SK-N-SH (cell line): Measurements from ENCODE around the gene FAM168A. TPM values are rescaled to one million over a fixed set of nuclear protein-coding genes. Genes with fewer than 3 reads are reported as not detected.

Experiments
- CTCF ChIA-PET: fragments of 300-600, 350-600 bp; formaldehyde crosslinking; extraction: SDS; loops from one replicate; lab custom pipeline; 2021; lab: Yijun Ruan, JAX
- POLR2A ChIA-PET: fragments of 350-600 bp; sonication (Branson Sonifier 250); formaldehyde crosslinking; extraction: SDS; loops from one replicate; lab custom pipeline; 2020; ENCODE audit warnings: antibody characterized with exemption, inconsistent platforms; lab: Yijun Ruan, JAX
- DNase-seq: peaks from one replicate; pipeline ENCODE4 v3.0.0; 2012
- H2AFZ ChIP-seq: fragments of 200-600 bp; sonication (generic); 2 replicates; pipeline ENCODE4 v1.8.1; 2016; ENCODE audit warnings: antibody characterized with exemption, mild to moderate bottlenecking, low read depth
- H3F3A ChIP-seq: fragments of 200-600 bp; sonication (generic); replicated peaks from 2 replicates; pipeline ENCODE3; 2016; ENCODE audit warnings: antibody characterized with exemption, mild to moderate bottlenecking; ENCODE audit not compliant: insufficient read depth
- H3K27ac ChIP-seq, 2 experiments: fragments of 200-500 bp in 1 of 2; fragments of 200-600 bp in 1 of 2; sonication (Bioruptor generic) in 1 of 2; sonication (generic), shearing (Covaris generic) in 1 of 2; 2 replicates each; pipeline versions ENCODE4 v1.5.1 to v1.6.1; 2014 to 2016; ENCODE audit warnings: low read depth in 2 of 2, inconsistent platforms in 1 of 2, low read length in 1 of 2, mild to moderate bottlenecking in 1 of 2, mixed read lengths in 1 of 2
- H3K27me3 ChIP-seq: fragments of 200-600 bp; sonication (generic), shearing (Covaris generic); 2 replicates; pipeline ENCODE4 v1.6.1; 2016; ENCODE audit warnings: mixed run types; ENCODE audit not compliant: insufficient read depth
- H3K36me3 ChIP-seq, 2 experiments: fragments of 200-500 bp in 1 of 2; fragments of 200-600 bp in 1 of 2; sonication (Bioruptor generic) in 1 of 2; sonication (generic) in 1 of 2; replicated peaks in 1 of 2; 2 replicates each; pipeline versions ENCODE3 to v1.5.1; 2014 to 2016; ENCODE audit warnings: low read length in 1 of 2, mild to moderate bottlenecking in 1 of 2; ENCODE audit not compliant: insufficient read depth in 2 of 2, control insufficient read depth in 1 of 2
- H3K4me1 ChIP-seq, 2 experiments: fragments of 200-500 bp in 1 of 2; fragments of 200-600 bp in 1 of 2; sonication (Bioruptor generic) in 1 of 2; sonication (generic), shearing (Covaris generic) in 1 of 2; 2 replicates each; pipeline versions ENCODE4 v1.5.1 to v1.6.1; 2014 to 2016; ENCODE audit warnings: low read depth in 1 of 2, low read length in 1 of 2, mixed run types in 1 of 2; ENCODE audit not compliant: insufficient read depth in 2 of 2, control insufficient read depth in 1 of 2
- H3K4me2 ChIP-seq: fragments of 200-600 bp; sonication (generic), shearing (Covaris generic); 2 replicates; pipeline ENCODE4 v1.6.1; 2017; ENCODE audit warnings: mixed run types
- H3K4me3 ChIP-seq, 2 experiments: fragments of 200-500 bp in 1 of 2; fragments of 200-600 bp in 1 of 2; sonication (Bioruptor generic) in 1 of 2; sonication (generic), shearing (Covaris generic) in 1 of 2; 2 replicates each; pipeline versions ENCODE4 v1.5.1 to v1.8.1; 2014 to 2016; ENCODE audit warnings: low read depth in 2 of 2, inconsistent platforms in 1 of 2, low read length in 1 of 2, mild to moderate bottlenecking in 1 of 2, mixed read lengths in 1 of 2, moderate library complexity in 1 of 2
- H3K79me2 ChIP-seq: fragments of 200-600 bp; sonication (generic); 2 replicates; pipeline ENCODE4 v1.8.1; 2017; ENCODE audit warnings: mild to moderate bottlenecking; ENCODE audit not compliant: insufficient read depth
- H3K9ac ChIP-seq: fragments of 200-600 bp; sonication (generic); 2 replicates; pipeline ENCODE4 v1.6.1; 2017; ENCODE audit warnings: mixed run types
- H3K9me2 ChIP-seq: fragments of 200-600 bp; sonication (generic); 2 replicates; pipeline ENCODE4 v1.6.1; 2017; ENCODE audit warnings: mixed run types
- H3K9me3 ChIP-seq: fragments of 200-600 bp; sonication (generic); 2 replicates; pipeline ENCODE4 v1.6.1; 2017; ENCODE audit warnings: mixed run types, mild to moderate bottlenecking, moderate library complexity
- H4K20me1 ChIP-seq: fragments of 200-600 bp; sonication (generic); 2 replicates; pipeline ENCODE4 v1.6.1; 2017; ENCODE audit warnings: mild to moderate bottlenecking, mixed run types; ENCODE audit not compliant: insufficient read depth
- CHD2 ChIP-seq: fragments of 150-350 bp; IDR thresholded peaks from 2 replicates; pipeline ENCODE4 v1.6.1; 2018; ENCODE audit warnings: low read length; ENCODE audit not compliant: partially characterized antibody
- ELF1 ChIP-seq: IDR thresholded peaks from 2 replicates; pipeline ENCODE4 v1.4.0; 2012
- EZH2phosphoT487 ChIP-seq: fragments of 200-600 bp; sonication (generic); IDR thresholded peaks from 2 replicates; pipeline ENCODE4 v1.6.1; 2017; ENCODE audit warnings: low read depth, mixed run types, mild to moderate bottlenecking, antibody characterized with exemption, moderate library complexity, borderline replicate concordance
- FOSL2 ChIP-seq: IDR thresholded peaks from 2 replicates; pipeline ENCODE4 v1.4.0; 2012; ENCODE audit warnings: low read depth, mild to moderate bottlenecking, moderate library complexity, borderline replicate concordance
- FOXJ3 ChIP-seq: sonication (generic); formaldehyde crosslinking; IDR thresholded peaks from 2 replicates; pipeline ENCODE4 v1.5.1; 2020; ENCODE audit warnings: mild to moderate bottlenecking, missing genetic modification reagents
- GABPA ChIP-seq: IDR thresholded peaks from 2 replicates; pipeline ENCODE4 v1.4.0; 2012; ENCODE audit warnings: low read depth, mild to moderate bottlenecking
- GATA2 ChIP-seq: sonication (generic); formaldehyde crosslinking; IDR thresholded peaks from 2 replicates; pipeline ENCODE4 v1.5.0; 2020; ENCODE audit warnings: mild to moderate bottlenecking, missing genetic modification reagents
- MXI1 ChIP-seq: IDR thresholded peaks from 2 replicates; pipeline ENCODE4 v1.6.1; 2012; ENCODE audit warnings: mild to moderate bottlenecking, low read depth, low read length, improper control_type of control experiment
- RAD21 ChIP-seq: IDR thresholded peaks from 2 replicates; pipeline ENCODE4 v1.6.1; 2012; ENCODE audit warnings: mild to moderate bottlenecking, low read length
- REST ChIP-seq: IDR thresholded peaks from 2 replicates; pipeline ENCODE4 v1.6.1; 2012; ENCODE audit warnings: mild to moderate bottlenecking, low read depth, low read length, moderate library complexity
- SIN3A ChIP-seq: IDR thresholded peaks from 2 replicates; pipeline ENCODE4 v1.6.1; 2012; ENCODE audit warnings: low read depth, mild to moderate bottlenecking, low read length, moderate library complexity, borderline replicate concordance
- SMC3 ChIP-seq: IDR thresholded peaks from 2 replicates; pipeline ENCODE4 v1.6.1; 2012; ENCODE audit warnings: low read depth, low read length, improper control_type of control experiment
- TEAD4 ChIP-seq: IDR thresholded peaks from 2 replicates; pipeline ENCODE4 v1.4.0; 2012; ENCODE audit warnings: mild to moderate bottlenecking, borderline replicate concordance; ENCODE audit not compliant: insufficient read depth
- USF1 ChIP-seq: IDR thresholded peaks from 2 replicates; pipeline ENCODE4 v1.4.0; 2012; ENCODE audit warnings: low read depth, borderline replicate concordance
- USF2 ChIP-seq: fragments of 150-350 bp; IDR thresholded peaks from 2 replicates; pipeline ENCODE4 v1.6.1; 2017; ENCODE audit warnings: antibody characterized with exemption, low read length, low read depth, borderline replicate concordance
- WGBS: methylation state at CpG from one replicate; pipeline ENCODE4 v1.1.6; 2017; ENCODE audit warnings: low lambda C conversion rate; 5-methylcytosine and 5-hydroxymethylcytosine counted together
- polyA plus RNA-seq, 3 experiments: library from polyadenylated mRNA; depleted of rRNA; stranded (reverse); fragments of >200 nt; gene quantifications; 2 replicates each; pipeline ENCODE4 v1.2.3, GENCODE V29; 2012

The FAM168A gene
- polyA plus RNA-seq, 1 of the 3 experiments (the other 2 are of a cell fraction), result 17.8 TPM

- no peak for DNase-seq
- no peaks in the 10 kb centered on the region for H3K27me3 ChIP-seq
- TF ChIP-seq USF1, result no peak
- TF ChIP-seq MXI1, result no peak
- TF ChIP-seq REST, result no peak
- no peak for TF ChIP-seq GATA2
- no peak for TF ChIP-seq CHD2
- no peak for TF ChIP-seq FOSL2
- no peaks in the 10 kb centered on the region for H4K20me1 ChIP-seq
- ChIA-PET CTCF (no interaction called here), POLR2A (no interaction called here)
- H3K9me2 ChIP-seq, result no peaks in the 10 kb centered on the region
- WGBS, result 95% methylated on average over 2 of the region's 2 CpGs
- H3K27ac ChIP-seq, result no peak overlapping the region
- peaks cover 0 to 8% of the 10 kb centered on the region in 2 experiments for H3K36me3 ChIP-seq
- H3K9me3 ChIP-seq, result no peaks in the 10 kb centered on the region
- no peak overlapping the region for H3K4me2 ChIP-seq
- H2AFZ ChIP-seq, result no peak overlapping the region
- H3K9ac ChIP-seq, result no peak overlapping the region
- H3F3A ChIP-seq, result peaks cover 19% of the 10 kb centered on the region
- H3K4me3 ChIP-seq, result no peak overlapping the region
- H3K79me2 ChIP-seq, result peaks cover 45% of the 10 kb centered on the region
- H3K4me1 ChIP-seq, result peaks cover 0 to 2% of the 10 kb centered on the region in 2 experiments; a peak in 3 of 4 replicates
These were observed 50.0 kb downstream of the FAM168A start for GRCh38 chr11:73547706-73548595.

GRCh38 chr11:73542175-73542574 lies 55.7 kb downstream of the FAM168A start:
- POLR2A ChIA-PET, result no interaction called here

More at GRCh38 chr11:73542175-73542574, 55.7 kb downstream of the FAM168A start:
- 62% methylated on average over 1 of the region's 1 CpG for WGBS
- H3K9me3 ChIP-seq, result no peaks in the 10 kb centered on the region
- H3K4me3 ChIP-seq, result no peak overlapping the region
- H3K79me2 ChIP-seq, result peaks cover 14% of the 10 kb centered on the region
- no peak overlapping the region for H3K27ac ChIP-seq
- no peaks in the 10 kb centered on the region for H4K20me1 ChIP-seq
- no peak overlapping the region for H3K9ac ChIP-seq
- peaks cover 14 to 21% of the 10 kb centered on the region in 2 experiments; a peak in 3 of 4 replicates for H3K4me1 ChIP-seq
- no peaks in the 10 kb centered on the region for H3K27me3 ChIP-seq
- CTCF ChIA-PET, result no interaction called here
- peaks cover 15% of the 10 kb centered on the region for H3F3A ChIP-seq
- no peaks in the 10 kb centered on the region for H3K36me3 ChIP-seq
- no peak overlapping the region for H2AFZ ChIP-seq
- H3K4me2 ChIP-seq, result no peak overlapping the region
- TF ChIP-seq TEAD4 (no peak), FOSL2 (no peak), SMC3 (no peak), ELF1 (no peak), EZH2phosphoT487 (no peak), SIN3A (no peak), USF1 (no peak), USF2 (no peak), FOXJ3 (CRISPR knock-in tag) (no peak), REST (no peak), GABPA (no peak), RAD21 (no peak)
- H3K9me2 ChIP-seq, result no peaks in the 10 kb centered on the region
- no peak for DNase-seq
